ENCODE data around the gene ASMTL. TPM values are rescaled to one million over a fixed set of nuclear protein-coding genes. Genes with fewer than 3 reads are reported as not detected.
A peak's percentile ranks its signal among the peaks of the same experiment; 100 is the strongest.

The ASMTL gene
- total and polyA plus RNA-seq, 4 donors, result 26.7 to 56.1 (median 31.8) TPM

GRCh38 chrX:1400049-1400448 is 52.7 kb downstream of the ASMTL start:
- peak; percentile 19 to 29 for DNase-seq

GRCh38 chrX:1398431-1399340 is 54.0 kb downstream of the ASMTL start:
- Histone ChIP-seq H3K27ac (ENCODE audit: low read depth in 1 of 2, low read length in 2 of 2) (no peak overlapping the region), H3K36me3 (ENCODE audit: control insufficient read depth in 1 of 2, insufficient read depth in 2 of 2, low read length in 1 of 2) (peaks cover 0 to 3% of the 10 kb centered on the region in 2 donors), H3K27me3 (ENCODE audit: control insufficient read depth in 1 of 2, insufficient read depth in 2 of 2, low read length in 1 of 2) (no peaks in the 10 kb centered on the region), H3K4me3 (ENCODE audit: low read length in 2 of 2) (no peak overlapping the region), H3K4me1 (ENCODE audit: control insufficient read depth in 1 of 2, insufficient read depth in 2 of 2, low read length in 2 of 2) (no peaks in the 10 kb centered on the region), H3K9me3 (ENCODE audit: control insufficient read depth, low read length) (no peaks in the 10 kb centered on the region)
- DNase-seq (peak; percentile 50 to 77), ATAC-seq (ENCODE audit: low FRiP score) (no peak)
- intact Hi-C loops (cut with DNase I), result loop anchor here in 1 of 2 donors (5.0 kb wide), 1 partner anchor 39 kb away; no protein-coding TSS in a partner anchor
- WGBS, 2 donors, result 84 to 86% methylated on average over 29 of the region's 29 CpGs

More at GRCh38 chrX:1400049-1400448, 52.7 kb downstream of the ASMTL start:
- ATAC-seq (ENCODE audit: low FRiP score), result no peak
- H3K36me3 ChIP-seq (ENCODE audit: control insufficient read depth in 1 of 2, insufficient read depth in 2 of 2, low read length in 1 of 2), result peaks cover 0 to 5% of the 10 kb centered on the region in 2 donors
- no peak overlapping the region for H3K27ac ChIP-seq (ENCODE audit: low read depth in 1 of 2, low read length in 2 of 2)
- H3K4me3 ChIP-seq (ENCODE audit: low read length in 2 of 2), result no peak overlapping the region
- H3K27me3 ChIP-seq (ENCODE audit: control insufficient read depth in 1 of 2, insufficient read depth in 2 of 2, low read length in 1 of 2), result no peaks in the 10 kb centered on the region
- no peaks in the 10 kb centered on the region for H3K9me3 ChIP-seq (ENCODE audit: control insufficient read depth, low read length)
- H3K4me1 ChIP-seq (ENCODE audit: control insufficient read depth in 1 of 2, insufficient read depth in 2 of 2, low read length in 2 of 2), result no peaks in the 10 kb centered on the region
- intact Hi-C loops (cut with DNase I), result no loop called here
- WGBS, 2 donors, result 94 to 96% methylated on average over 12 of the region's 12 CpGs

- Histone ChIP-seq H3K4me3 (ENCODE audit: low read length in 2 of 2) (no peak overlapping the region), H3K36me3 (ENCODE audit: control insufficient read depth in 1 of 2, insufficient read depth in 2 of 2, low read length in 1 of 2) (no peaks in the 10 kb centered on the region), H3K27ac (ENCODE audit: low read depth in 1 of 2, low read length in 2 of 2) (no peak overlapping the region), H3K9me3 (ENCODE audit: control insufficient read depth, low read length) (no peaks in the 10 kb centered on the region), H3K27me3 (ENCODE audit: control insufficient read depth in 1 of 2, insufficient read depth in 2 of 2, low read length in 1 of 2) (no peaks in the 10 kb centered on the region), H3K4me1 (ENCODE audit: control insufficient read depth in 1 of 2, insufficient read depth in 2 of 2, low read length in 2 of 2) (no peaks in the 10 kb centered on the region)
- ATAC-seq (ENCODE audit: low FRiP score) (no peak), DNase-seq (peak; percentile 17 to 42)
- intact Hi-C loops (cut with DNase I), result loop anchor here in 1 of 2 donors (5.0 kb wide), 1 partner anchor 40 kb away; no protein-coding TSS in a partner anchor
- 91 to 94% methylated on average over 29 of the region's 29 CpGs for WGBS, 2 donors
Measured at GRCh38 chrX:1397441-1398270, 55.1 kb downstream of the ASMTL start.

GRCh38 chrX:1397001-1397400 is 55.7 kb downstream of the ASMTL start:
- no peak overlapping the region for H3K27ac ChIP-seq (ENCODE audit: low read depth in 1 of 2, low read length in 2 of 2)
- DNase-seq (peak in 1 of 2 donors; percentile 67), ATAC-seq (ENCODE audit: low FRiP score) (no peak)
- intact Hi-C loops (cut with DNase I), result loop anchor here in 1 of 2 donors (5.0 kb wide), 1 partner anchor 40 kb away; no protein-coding TSS in a partner anchor
- 88 to 89% methylated on average over 15 of the region's 15 CpGs for WGBS, 2 donors
- H3K27me3 ChIP-seq (ENCODE audit: control insufficient read depth in 1 of 2, insufficient read depth in 2 of 2, low read length in 1 of 2), result no peaks in the 10 kb centered on the region
- H3K4me1 ChIP-seq (ENCODE audit: control insufficient read depth in 1 of 2, insufficient read depth in 2 of 2, low read length in 2 of 2), result no peaks in the 10 kb centered on the region
- no peak overlapping the region for H3K4me3 ChIP-seq (ENCODE audit: low read length in 2 of 2)
- H3K9me3 ChIP-seq (ENCODE audit: control insufficient read depth, low read length), result no peaks in the 10 kb centered on the region
- no peaks in the 10 kb centered on the region for H3K36me3 ChIP-seq (ENCODE audit: control insufficient read depth in 1 of 2, insufficient read depth in 2 of 2, low read length in 1 of 2)

GRCh38 chrX:1395646-1396216 is 57.0 kb downstream of the ASMTL start:
- ATAC-seq (ENCODE audit: low FRiP score) (no peak), DNase-seq (peak; percentile 4 to 5)
- Histone ChIP-seq H3K9me3 (ENCODE audit: control insufficient read depth, low read length) (no peaks in the 10 kb centered on the region), H3K4me3 (ENCODE audit: low read length in 2 of 2) (no peak overlapping the region), H3K27me3 (ENCODE audit: control insufficient read depth in 1 of 2, insufficient read depth in 2 of 2, low read length in 1 of 2) (no peaks in the 10 kb centered on the region), H3K36me3 (ENCODE audit: control insufficient read depth in 1 of 2, insufficient read depth in 2 of 2, low read length in 1 of 2) (no peaks in the 10 kb centered on the region), H3K27ac (ENCODE audit: low read depth in 1 of 2, low read length in 2 of 2) (no peak overlapping the region), H3K4me1 (ENCODE audit: control insufficient read depth in 1 of 2, insufficient read depth in 2 of 2, low read length in 2 of 2) (no peaks in the 10 kb centered on the region)
- intact Hi-C loops (cut with DNase I), result loop anchor here in 1 of 2 donors (5.0 kb wide), 1 partner anchor 42 kb away; no protein-coding TSS in a partner anchor
- WGBS, 2 donors, result 97 to 98% methylated on average over 5 of the region's 5 CpGs

- Histone ChIP-seq H3K9me3 (ENCODE audit: control insufficient read depth, low read length) (no peaks in the 10 kb centered on the region), H3K27me3 (ENCODE audit: control insufficient read depth in 1 of 2, insufficient read depth in 2 of 2, low read length in 1 of 2) (no peaks in the 10 kb centered on the region), H3K4me1 (ENCODE audit: control insufficient read depth in 1 of 2, insufficient read depth in 2 of 2, low read length in 2 of 2) (no peaks in the 10 kb centered on the region), H3K36me3 (ENCODE audit: control insufficient read depth in 1 of 2, insufficient read depth in 2 of 2, low read length in 1 of 2) (no peaks in the 10 kb centered on the region), H3K4me3 (ENCODE audit: low read length in 2 of 2) (no peak overlapping the region), H3K27ac (ENCODE audit: low read depth in 1 of 2, low read length in 2 of 2) (no peak overlapping the region)
- peak; percentile 45 to 74 for DNase-seq
- 80 to 83% methylated on average over 22 of the region's 22 CpGs for WGBS, 2 donors
- intact Hi-C loops (cut with DNase I), result loop anchor here (5.0 kb wide), 3 partner anchors 42 to 1297 kb away; partner anchors contain the start of genes ASMTL (in 1 of the 2) and CD99 (in 1 of the 2)
- ATAC-seq (ENCODE audit: low FRiP score), result no peak
Measured at GRCh38 chrX:1394731-1395501, 57.8 kb downstream of the ASMTL start.

- DNase-seq (peak; percentile 24 to 30), ATAC-seq (ENCODE audit: low FRiP score) (no peak)
- intact Hi-C loops (cut with DNase I), result loop anchor here (2.0 to 5.0 kb wide), 3 partner anchors 58 to 1298 kb away; partner anchors contain the start of genes AKAP17A (in 1 of the 2), ASMTL (in 1 of the 2) and CD99 (in 1 of the 2)
- H3K4me1 ChIP-seq (ENCODE audit: control insufficient read depth in 1 of 2, insufficient read depth in 2 of 2, low read length in 2 of 2), result no peaks in the 10 kb centered on the region
- no peak overlapping the region for H3K4me3 ChIP-seq (ENCODE audit: low read length in 2 of 2)
- H3K9me3 ChIP-seq (ENCODE audit: control insufficient read depth, low read length), result no peaks in the 10 kb centered on the region
- H3K27me3 ChIP-seq (ENCODE audit: control insufficient read depth in 1 of 2, insufficient read depth in 2 of 2, low read length in 1 of 2), result no peaks in the 10 kb centered on the region
- no peak overlapping the region for H3K27ac ChIP-seq (ENCODE audit: low read depth in 1 of 2, low read length in 2 of 2)
- H3K36me3 ChIP-seq (ENCODE audit: control insufficient read depth in 1 of 2, insufficient read depth in 2 of 2, low read length in 1 of 2), result peaks cover 0 to 6% of the 10 kb centered on the region in 2 donors
- 59 to 62% methylated on average over 16 of the region's 16 CpGs for WGBS, 2 donors
Measured at GRCh38 chrX:1393871-1394615, 58.7 kb downstream of the ASMTL start.

Data from aorta (tissue), 5 donors.